Motor neuron (in vitro differentiated cells): ENCODE results near the gene CBLB. TPM values are rescaled to one million over a fixed set of nuclear protein-coding genes. Genes with fewer than 3 reads are reported as not detected.

Source experiments
- ATAC-seq, 8 experiments: fragments of 200-7000 bp; cut with Tn5 transposase; replicated peaks in 6 of 8; 2 replicates each; pipeline ENCODE4 v1.8.0; 2021; ENCODE audit warnings: mild to moderate bottlenecking in 8 of 8, moderate library complexity in 8 of 8
- H3K27ac ChIP-seq, 2 donors: fragments of 250-450 bp; sonication (Bioruptor Pico); 2 replicates each; pipeline ENCODE4 v1.9.0; 2021; ENCODE audit warnings: antibody characterized with exemption in 2 of 2, mild to moderate bottlenecking in 2 of 2, moderate library complexity in 1 of 2
- H3K4me1 ChIP-seq, 2 donors: fragments of 250-450 bp; sonication (Bioruptor Pico); replicated peaks in 1 of 2; 2 replicates each; pipeline ENCODE4 v1.6.1; 2021; ENCODE audit warnings: antibody characterized with exemption in 2 of 2, mild to moderate bottlenecking in 2 of 2, moderate library complexity in 1 of 2
- H3K4me3 ChIP-seq, 5 donors: fragments of 250-450 bp; sonication (Bioruptor Pico); 2 replicates each; pipeline ENCODE4 v1.9.0; 2021; ENCODE audit warnings: antibody characterized with exemption in 5 of 5, mild to moderate bottlenecking in 5 of 5, moderate library complexity in 4 of 5
- WGBS, 10 experiments: fragments of 450-650 bp; shearing (Covaris generic); methylation state at CpG; one replicate each; pipeline ENCODE4 v1.0.0; 2022; 5-methylcytosine and 5-hydroxymethylcytosine counted together
- in situ Hi-C, 9 experiments: fragments of 400-800 bp; cut with MboI; loops; one replicate each; pipeline ENCODE4 v1.15.0; 2021; ENCODE audit warnings: low sequenced_read_pairs in 9 of 9, low pct_unique_long_range_greater_than_20kb in 2 of 9; ENCODE audit not compliant: unreplicated experiment in 9 of 9
- total RNA-seq, 8 experiments: library from RNA; unstranded; fragments of 300-600 nt; gene quantifications; 2 replicates each; pipeline versions ENCODE4 v1.2.3 to v1.2.4, GENCODE V29; 2022

The CBLB gene
- total RNA-seq, 8 experiments from 2014 or later: 20.0 to 53.6 (median 28.4) TPM

- WGBS, 10 experiments: 60 to 100% (median 90%) methylated on average over 1 to 3 of the region's 3 CpGs; no CpG with 5 or more reads in 1 of the 10 experiments
- no peak overlapping the region for H3K27ac ChIP-seq
- ATAC-seq: no peak
- peaks cover 0 to 2% of the 10 kb centered on the region in 2 donors for H3K4me1 ChIP-seq
- in situ Hi-C loops: no loop called here
- H3K4me3 ChIP-seq: no peak overlapping the region
Observed at GRCh38 chr3:105785803-105786202, 83.0 kb downstream of the CBLB start.

GRCh38 chr3:105783631-105784030 lies 85.2 kb downstream of the CBLB start:
- in situ Hi-C loops: no loop called here
- ATAC-seq: no peak
- no peak overlapping the region for H3K27ac ChIP-seq
- H3K4me3 ChIP-seq: no peak overlapping the region
- H3K4me1 ChIP-seq: peaks cover 0 to 2% of the 10 kb centered on the region in 2 donors

GRCh38 chr3:105781871-105782270 lies 86.9 kb downstream of the CBLB start:
- Histone ChIP-seq H3K4me3 (no peak overlapping the region), H3K27ac (no peak overlapping the region), H3K4me1 (no peaks in the 10 kb centered on the region)
- in situ Hi-C loops: no loop called here
- ATAC-seq: no peak

- no peak overlapping the region for H3K4me3 ChIP-seq
- WGBS, 10 experiments: 94 to 100% (median 100%) methylated on average over 1 to 2 of the region's 2 CpGs; no CpG with 5 or more reads in 3 of the 10 experiments
- no peak overlapping the region for H3K27ac ChIP-seq
- no peaks in the 10 kb centered on the region for H3K4me1 ChIP-seq
- in situ Hi-C loops: no loop called here
- no peak for ATAC-seq
Observed at GRCh38 chr3:105780107-105780506, 88.7 kb downstream of the CBLB start.

GRCh38 chr3:105775368-105775767 lies 93.4 kb downstream of the CBLB start:
- no peak for ATAC-seq
- Histone ChIP-seq H3K4me3 (no peak overlapping the region), H3K4me1 (no peaks in the 10 kb centered on the region), H3K27ac (no peak overlapping the region)
- 57 to 100% (median 67%) methylated on average over 1 to 3 of the region's 3 CpGs for WGBS, 10 experiments
- in situ Hi-C loops: no loop called here

- WGBS, 10 experiments: 80 to 100% (median 100%) methylated on average over 1 of the region's 1 CpG
- H3K4me1 ChIP-seq: no peaks in the 10 kb centered on the region
- no peak for ATAC-seq
Observed at GRCh38 chr3:105774444-105775180, 94.2 kb downstream of the CBLB start.

GRCh38 chr3:105773291-105773690 lies 95.5 kb downstream of the CBLB start:
- in situ Hi-C loops: no loop called here
- ATAC-seq: no peak
- Histone ChIP-seq H3K4me3 (no peak overlapping the region), H3K27ac (no peak overlapping the region), H3K4me1 (no peaks in the 10 kb centered on the region)
- WGBS, 10 experiments: 84 to 100% (median 96%) methylated on average over 1 to 5 of the region's 5 CpGs; no CpG with 5 or more reads in 1 of the 10 experiments

More at GRCh38 chr3:105774444-105775180, 94.2 kb downstream of the CBLB start:
- in situ Hi-C loops: no loop called here
- Histone ChIP-seq H3K4me3 (no peak overlapping the region), H3K27ac (no peak overlapping the region)

- Histone ChIP-seq H3K4me1 (peaks cover 4 to 5% of the 10 kb centered on the region in 2 donors), H3K4me3 (no peak overlapping the region), H3K27ac (no peak overlapping the region)
- in situ Hi-C loops: no loop called here
- WGBS, 10 experiments: 80 to 100% (median 98%) methylated on average over 1 to 2 of the region's 2 CpGs
- no peak for ATAC-seq
Observed at GRCh38 chr3:105772635-105773034, 96.2 kb downstream of the CBLB start.

GRCh38 chr3:105771392-105771791 lies 97.4 kb downstream of the CBLB start:
- WGBS, 10 experiments: 75 to 100% (median 88%) methylated on average over 1 of the region's 1 CpG; no CpG with 5 or more reads in 4 of the 10 experiments
- H3K4me1 ChIP-seq: peaks cover 6 to 12% of the 10 kb centered on the region in 2 donors
- no peak overlapping the region for H3K27ac ChIP-seq
- no peak for ATAC-seq
- no peak overlapping the region for H3K4me3 ChIP-seq
- in situ Hi-C loops: no loop called here

GRCh38 chr3:105770410-105770809 lies 98.4 kb downstream of the CBLB start:
- no peak overlapping the region for H3K4me3 ChIP-seq
- H3K4me1 ChIP-seq: peaks cover 6 to 12% of the 10 kb centered on the region in 2 donors
- ATAC-seq: no peak
- no peak overlapping the region for H3K27ac ChIP-seq
- 60 to 100% (median 88%) methylated on average over 2 to 3 of the region's 4 CpGs; no CpG with 5 or more reads in 4 of the 10 experiments for WGBS, 10 experiments
- in situ Hi-C loops: no loop called here

GRCh38 chr3:105767776-105768175 lies 101.0 kb downstream of the CBLB start:
- in situ Hi-C loops: no loop called here
- H3K4me1 ChIP-seq: peaks cover 6 to 12% of the 10 kb centered on the region in 2 donors
- no peak overlapping the region for H3K4me3 ChIP-seq
- no peak overlapping the region for H3K27ac ChIP-seq
- peak in 5 of 8 experiments; percentile 27 to 74 (median 61) for ATAC-seq

- 55 to 100% (median 85%) methylated on average over 3 of the region's 3 CpGs; no CpG with 5 or more reads in 1 of the 10 experiments for WGBS, 10 experiments
- no peak overlapping the region for H3K4me3 ChIP-seq
- in situ Hi-C loops: no loop called here
- no peak for ATAC-seq
- H3K4me1 ChIP-seq: peaks cover 6 to 12% of the 10 kb centered on the region in 2 donors
- no peak overlapping the region for H3K27ac ChIP-seq
Observed at GRCh38 chr3:105767216-105767615, 101.6 kb downstream of the CBLB start.

GRCh38 chr3:105765308-105765639 lies 103.5 kb downstream of the CBLB start:
- Histone ChIP-seq H3K27ac (no peak overlapping the region), H3K4me3 (no peak overlapping the region), H3K4me1 (peaks cover 6 to 12% of the 10 kb centered on the region in 2 donors)
- no peak for ATAC-seq
- in situ Hi-C loops: no loop called here
